Mesenteric fat pad (tissue), 1 donor: Measurements from ENCODE around the gene ZNF326. TPM values are rescaled to one million over a fixed set of nuclear protein-coding genes. Genes with fewer than 3 reads are reported as not detected.
"Not testable (repeated sequence)": the region's sequence is repeated elsewhere in the genome, so short reads cannot be mapped to it uniquely, and the experiment has no call there.

ENCODE experiments used
- DNase-seq: peaks from one replicate; pipeline ENCODE4 v3.0.0-alpha.2; 2020; ENCODE audit warnings: low spot score
- total RNA-seq: library from RNA; stranded (reverse); fragmentation: NEBNext Ultra II Directional; extraction: Animal tissue kit (Norgen Biotek cat#: 25700); gene quantifications from one replicate; pipeline ENCODE4 v1.2.1, GENCODE V29; 2021
- donor health status: DM: yes; HTN: yes; CAD: no.

The ZNF326 gene
- total RNA-seq, 1 donor from 2014 or later: 15.4 TPM

GRCh38 chr1:89965193-89965768, 29.6 kb upstream of the ZNF326 start:
- DNase-seq: no peak

GRCh38 chr1:89966656-89967055, 28.3 kb upstream of the ZNF326 start:
- no peak for DNase-seq

- DNase-seq: no peak
These were observed 23.3 kb upstream of the ZNF326 start for GRCh38 chr1:89971600-89971999.

- DNase-seq: no peak
These were observed 22.9 kb upstream of the ZNF326 start for GRCh38 chr1:89972024-89972423.

DNA sequence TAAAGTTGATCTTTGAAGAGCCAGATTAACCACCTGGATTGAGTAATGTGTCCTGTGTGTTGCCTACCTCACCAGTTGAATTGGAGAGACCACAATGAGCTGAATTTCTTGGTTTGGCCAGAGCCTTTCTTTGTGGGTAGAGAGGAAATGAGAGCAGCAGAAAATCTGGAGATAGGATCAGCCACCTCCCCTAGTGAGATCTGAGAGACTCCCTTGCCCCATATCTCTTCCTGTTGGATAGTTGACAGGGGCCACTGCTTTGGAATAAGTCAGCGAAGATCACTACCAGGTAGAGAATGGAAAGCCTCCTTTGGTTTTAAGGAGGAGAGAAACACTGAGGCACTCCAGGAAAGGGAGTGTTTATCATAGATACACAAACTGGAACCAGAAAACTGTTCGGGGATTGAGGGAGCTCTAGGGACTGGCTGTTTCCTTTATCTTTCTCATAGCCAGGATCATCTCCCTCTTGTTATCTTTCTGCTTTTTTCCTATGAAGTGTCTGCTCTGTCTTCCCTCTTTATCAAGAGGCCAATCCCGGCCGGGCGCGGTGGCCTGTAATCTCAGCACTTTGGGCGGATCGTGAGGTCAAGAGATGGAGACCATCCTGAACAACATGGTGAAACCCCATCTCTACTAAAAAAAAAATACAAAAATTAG, 21.3 kb upstream of the ZNF326 start:
- DNase-seq: no peak

DNA sequence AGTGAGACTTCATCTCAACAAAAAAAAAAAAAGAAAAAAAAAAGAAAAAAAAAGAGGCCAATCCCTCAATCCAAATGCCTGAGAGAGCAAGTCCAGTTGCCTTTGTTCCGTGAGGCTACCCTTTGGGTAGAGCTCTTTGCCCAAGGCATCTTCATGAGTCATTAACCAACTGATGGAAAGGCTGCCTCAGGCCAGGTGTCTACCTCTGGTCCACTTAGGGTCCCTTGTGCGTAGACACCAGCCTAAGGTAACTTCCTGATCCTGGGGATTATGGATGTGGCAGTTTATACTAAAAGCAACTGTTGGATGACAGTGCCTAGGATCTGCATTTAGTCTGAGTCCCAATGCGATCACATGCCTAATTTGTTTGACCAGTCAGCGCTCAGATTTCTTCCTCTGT, 20.7 kb upstream of the ZNF326 start:
- DNase-seq: no peak

GRCh38 chr1:89974696-89975470, 20.0 kb upstream of the ZNF326 start:
- DNase-seq: no peak

DNA sequence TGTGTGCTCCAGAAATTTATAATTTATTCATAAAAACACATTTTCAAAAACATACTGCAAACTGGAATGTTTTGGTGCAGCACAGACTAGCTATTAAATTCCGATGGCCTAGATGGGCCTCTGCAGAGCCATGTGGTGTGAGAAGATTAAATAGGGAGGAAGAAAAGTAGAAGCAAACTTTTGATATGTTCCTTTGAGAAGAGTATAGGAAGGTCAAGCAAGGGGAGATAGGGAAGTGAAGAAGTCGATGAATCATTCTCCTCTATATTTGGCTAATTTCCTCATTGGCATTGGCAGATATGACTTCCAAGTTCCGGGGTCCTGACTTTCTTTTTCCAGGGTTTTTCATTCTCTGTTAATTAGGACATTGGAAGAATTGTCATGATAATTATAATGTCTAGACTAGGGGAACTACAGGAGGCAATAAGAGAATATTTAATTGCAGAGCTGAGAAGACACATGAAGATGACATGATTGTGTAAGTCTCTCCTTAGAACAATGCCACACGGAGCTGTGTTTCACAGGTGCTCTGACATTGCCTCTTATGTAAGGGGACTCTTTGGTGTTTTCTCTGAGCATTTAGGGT, 19.3 kb upstream of the ZNF326 start:
- DNase-seq: no peak

- DNase-seq: no peak
These were observed 16.2 kb upstream of the ZNF326 start for GRCh38 chr1:89978755-89979154.

GRCh38 chr1:89980605-89981004, 14.3 kb upstream of the ZNF326 start:
- no peak for DNase-seq

DNA sequence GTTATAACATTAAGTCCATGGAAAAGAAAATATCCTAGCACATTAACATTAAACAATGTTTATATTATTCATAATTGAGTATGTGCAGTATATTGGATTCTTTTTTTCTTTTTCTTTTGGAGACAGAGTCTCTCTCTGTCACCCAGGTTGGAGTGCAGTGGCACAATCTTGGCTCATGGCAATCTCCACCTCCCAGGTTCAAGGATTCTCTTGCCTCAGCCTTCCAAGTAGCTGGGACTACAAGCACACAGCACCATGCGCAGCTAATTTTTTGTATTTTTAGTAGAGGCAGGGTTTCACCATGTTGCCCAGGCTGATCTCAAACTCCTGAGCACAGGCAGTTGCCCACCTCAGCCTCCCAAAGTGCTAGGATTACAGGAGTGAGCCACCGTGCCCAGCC, 12.1 kb upstream of the ZNF326 start:
- not testable (repeated sequence) for DNase-seq

DNA sequence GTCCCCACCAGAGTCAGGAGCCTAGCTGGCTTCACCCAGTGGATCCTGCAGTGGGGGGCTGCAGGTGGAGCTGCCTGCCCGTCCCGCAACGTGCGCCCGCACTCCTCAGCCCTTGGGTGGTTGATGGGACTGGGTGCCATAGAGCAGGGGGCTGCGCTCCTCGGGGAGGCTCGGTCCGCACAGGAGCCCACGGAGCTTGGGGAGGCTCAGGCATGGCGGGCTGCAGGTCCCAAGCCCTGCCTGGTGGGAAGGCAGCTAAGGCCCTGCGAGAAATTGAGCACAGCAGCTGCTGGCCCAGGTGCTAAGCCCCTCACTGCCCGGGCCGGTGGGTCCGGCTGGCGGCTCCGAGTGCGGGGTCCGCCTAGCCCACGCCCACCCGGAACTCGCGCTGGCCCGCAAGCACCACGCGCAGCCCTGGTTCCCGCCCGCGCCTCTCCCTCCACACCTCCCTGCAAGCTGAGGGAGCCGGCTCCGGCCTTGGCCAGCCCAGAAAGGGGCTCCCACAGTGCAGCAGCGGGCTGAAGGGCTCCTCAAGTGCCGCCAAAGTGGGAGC, 10.3 kb upstream of the ZNF326 start:
- not testable (repeated sequence) for DNase-seq

- DNase-seq: no peak
These were observed 8.9 kb upstream of the ZNF326 start for GRCh38 chr1:89986020-89986419.

- no peak for DNase-seq
These were observed 7.6 kb upstream of the ZNF326 start for GRCh38 chr1:89987159-89987819.

GRCh38 chr1:89989099-89989498, 5.8 kb upstream of the ZNF326 start:
- no peak for DNase-seq

GRCh38 chr1:89989799-89990198, 5.1 kb upstream of the ZNF326 start:
- DNase-seq: no peak

DNA sequence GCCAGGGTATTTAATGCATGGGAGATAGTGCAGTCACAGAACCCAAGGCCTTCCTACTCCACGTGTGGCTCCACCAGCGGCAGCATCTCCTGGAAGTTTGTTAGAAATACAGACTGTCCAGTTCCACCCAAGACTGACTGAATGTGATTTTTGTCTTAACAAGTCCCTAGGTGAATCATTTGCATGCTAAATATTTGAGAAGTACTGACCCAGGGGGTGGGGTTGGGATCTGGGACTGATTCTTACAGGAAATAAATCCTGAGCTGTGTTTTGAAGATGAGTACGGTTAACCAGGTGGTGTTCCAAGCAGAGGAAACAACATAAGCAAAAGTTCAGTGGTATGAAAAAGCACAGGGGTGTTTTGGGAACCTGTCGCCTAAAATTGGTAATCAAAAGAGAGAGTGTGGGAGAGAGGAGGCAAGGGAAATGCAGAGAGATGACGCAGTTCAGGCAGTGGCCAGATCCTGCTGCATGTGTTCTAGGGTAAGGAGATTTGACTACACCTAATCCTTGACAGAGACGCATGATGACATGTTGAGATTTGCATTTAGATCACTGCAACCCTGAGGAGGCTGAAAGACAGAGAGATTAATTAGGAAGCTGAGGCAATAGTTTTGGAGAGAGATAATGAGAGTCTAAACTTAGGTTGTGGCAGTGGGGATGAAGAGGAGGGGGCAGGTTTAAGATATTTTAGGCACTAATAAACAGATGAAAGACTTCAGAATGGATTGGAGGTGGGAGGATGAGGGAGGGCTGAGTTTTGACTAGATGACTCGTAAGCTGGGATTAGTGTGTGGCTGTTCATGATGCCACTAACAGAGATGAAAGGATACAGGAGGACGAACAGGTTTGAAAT, 3.7 kb upstream of the ZNF326 start:
- DNase-seq: no peak

- DNase-seq: no peak
These were observed 1.4 kb upstream of the ZNF326 start for GRCh38 chr1:89993541-89993940.

- DNase-seq: no peak
These were observed 592 bp upstream of the ZNF326 start for GRCh38 chr1:89994231-89994804.
